Activated naive CD4-positive, alpha-beta T cell treated with anti-CD3 and anti-CD28 coated beads for 36 hours (primary cell): ENCODE data around the gene PPP6R1. TPM values are rescaled to one million over a fixed set of nuclear protein-coding genes. Genes with fewer than 3 reads are reported as not detected.

Source experiments
- CTCF ChIA-PET: fragments of 350-600 bp; sonication (Branson Sonifier 250); formaldehyde crosslinking; loops from one replicate; lab custom pipeline; 2021; ENCODE audit warnings: antibody characterized with exemption; lab: Charles Lee
- DNase-seq: peaks from one replicate; pipeline ENCODE4 v3.0.0-alpha.2; 2020
- H3K27ac Mint-ChIP-seq: one replicate; pipeline ENCODE4 v1.8.0; 2021; ENCODE audit warnings: mild to moderate bottlenecking, mixed read lengths
- H3K27me3 Mint-ChIP-seq: one replicate; pipeline ENCODE4 v1.8.0; 2021; ENCODE audit warnings: low read depth, mixed read lengths
- H3K36me3 Mint-ChIP-seq: one replicate; pipeline ENCODE4 v1.8.0; 2021; ENCODE audit warnings: low read depth, mixed read lengths
- H3K4me1 Mint-ChIP-seq: one replicate; pipeline ENCODE4 v1.8.0; 2021; ENCODE audit warnings: low read depth, mixed read lengths
- H3K4me3 Mint-ChIP-seq: one replicate; pipeline ENCODE4 v1.8.0; 2021; ENCODE audit warnings: mild to moderate bottlenecking, moderate library complexity, mixed read lengths
- H3K9me3 Mint-ChIP-seq: one replicate; pipeline ENCODE4 v1.8.0; 2021; ENCODE audit warnings: mixed read lengths
- intact Hi-C: fragments of 100-400 bp; cut with micrococcal nuclease; formaldehyde crosslinking; loops from one replicate; pipeline ENCODE4 v1.15.1; 2023
- total RNA-seq, 2 experiments: library from RNA; stranded (reverse); gene quantifications; one replicate each; pipeline ENCODE4 v1.2.3, GENCODE V29; 2021

The PPP6R1 gene
- total RNA-seq, 2 experiments from 2014 or later = 166 to 174 TPM

DNA sequence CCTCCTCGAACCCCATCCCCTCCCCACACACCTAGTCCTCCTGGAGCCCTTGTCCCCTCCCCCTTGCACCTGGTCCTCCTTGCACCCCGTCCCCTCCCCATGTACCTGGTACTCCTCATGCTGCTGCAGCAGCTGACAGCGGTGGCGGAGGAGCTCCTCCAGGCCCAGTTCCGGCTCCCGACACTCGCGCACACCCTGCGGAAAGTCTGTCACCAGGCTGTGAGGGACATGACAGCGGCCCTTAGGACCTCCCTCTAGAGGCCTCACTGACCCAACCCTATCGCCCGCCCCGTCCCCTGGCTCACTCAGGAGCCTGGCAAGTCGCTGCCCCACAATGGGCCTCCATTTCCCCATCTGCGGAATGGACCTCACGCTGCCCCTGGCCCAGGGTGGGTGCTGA, 6.4 kb upstream of the PPP6R1 start:
- peaks cover 4% of the 10 kb centered on the region for H3K9me3 Mint-ChIP-seq
- no peaks in the 10 kb centered on the region for H3K27me3 Mint-ChIP-seq
- no peak for DNase-seq
- CTCF ChIA-PET = no interaction called here
- no peak overlapping the region for H3K27ac Mint-ChIP-seq
- intact Hi-C loops = no loop called here
- H3K36me3 Mint-ChIP-seq = peaks cover 26% of the 10 kb centered on the region
- H3K4me3 Mint-ChIP-seq = no peak overlapping the region
- peaks cover 3% of the 10 kb centered on the region for H3K4me1 Mint-ChIP-seq

DNA sequence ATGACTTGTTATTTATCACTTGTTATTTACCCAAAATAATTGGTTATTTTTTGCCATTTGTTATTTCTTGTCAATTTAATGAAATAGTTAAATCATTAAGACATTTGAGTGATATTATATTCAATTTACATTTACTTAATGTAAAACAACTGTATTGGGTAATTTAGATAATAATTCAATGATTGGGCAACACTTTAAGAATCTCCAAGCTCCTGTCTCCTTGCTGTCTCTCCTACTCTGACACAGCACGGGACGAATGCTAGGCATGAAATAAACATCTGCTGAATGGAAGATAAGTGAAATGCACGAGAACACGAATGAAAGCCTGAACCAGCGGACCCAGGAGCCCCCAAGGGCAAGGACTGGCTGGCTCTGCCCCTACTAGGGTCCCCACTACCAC, 5.7 kb upstream of the PPP6R1 start:
- H3K9me3 Mint-ChIP-seq = peaks cover 4% of the 10 kb centered on the region
- peaks cover 25% of the 10 kb centered on the region for H3K36me3 Mint-ChIP-seq
- peaks cover 6% of the 10 kb centered on the region for H3K4me1 Mint-ChIP-seq
- no peaks in the 10 kb centered on the region for H3K27me3 Mint-ChIP-seq
- no peak overlapping the region for H3K27ac Mint-ChIP-seq
- CTCF ChIA-PET = no interaction called here
- intact Hi-C loops = no loop called here
- no peak for DNase-seq
- H3K4me3 Mint-ChIP-seq = no peak overlapping the region

DNA sequence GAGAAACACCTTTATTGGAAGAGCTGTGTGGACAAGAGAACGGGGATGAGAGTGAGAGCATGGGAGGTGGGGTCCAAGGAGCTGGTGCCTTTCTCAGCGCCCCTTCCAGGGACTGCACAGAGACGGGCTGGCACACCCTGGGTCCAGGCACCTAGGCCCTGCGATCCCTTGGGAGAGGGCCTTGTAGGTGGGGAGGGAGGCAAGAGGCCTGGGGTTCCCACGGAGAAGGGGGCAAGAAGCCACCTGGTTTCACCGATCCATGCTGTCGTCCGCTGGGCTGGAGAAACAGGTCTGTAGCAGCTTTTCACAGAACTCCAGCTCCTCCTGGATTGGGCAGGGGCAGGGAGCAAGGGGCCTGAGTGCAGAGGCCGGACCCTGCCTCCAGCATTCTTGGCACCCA, 3.5 kb upstream of the PPP6R1 start:
- CTCF ChIA-PET = no interaction called here
- Mint-ChIP-seq H3K36me3 (peaks cover 25% of the 10 kb centered on the region), H3K27me3 (no peaks in the 10 kb centered on the region), H3K9me3 (peaks cover 4% of the 10 kb centered on the region), H3K27ac (no peak overlapping the region), H3K4me1 (peaks cover 8% of the 10 kb centered on the region), H3K4me3 (no peak overlapping the region)
- intact Hi-C loops = no loop called here
- DNase-seq = no peak

DNA sequence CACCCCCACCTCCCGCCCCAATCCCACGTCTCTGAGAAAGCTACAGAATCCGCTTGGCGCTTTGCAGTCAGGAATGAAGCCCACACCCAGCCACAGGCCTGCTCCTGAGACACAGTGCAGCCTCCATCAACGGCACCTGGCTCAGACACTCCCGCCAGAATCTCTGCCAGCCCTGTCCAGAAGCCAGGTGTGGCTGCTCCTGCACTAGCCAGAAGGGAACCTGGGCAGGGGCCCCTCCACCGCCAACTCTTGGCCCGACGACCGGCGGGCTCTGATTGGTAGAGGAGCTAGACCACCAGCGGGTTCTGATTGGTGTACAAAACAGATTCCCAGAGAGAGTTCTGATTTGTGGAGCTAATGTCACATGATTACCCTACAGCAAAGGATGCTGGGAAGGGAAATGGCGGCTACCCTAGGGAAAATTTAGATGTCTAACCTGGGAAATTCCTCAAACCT, 2.9 kb upstream of the PPP6R1 start:
- CTCF ChIA-PET = interaction anchor here (0.6 to 0.9 kb wide), 2 partner anchors 51 kb away, joined by 3 read pairs; no protein-coding TSS in a partner anchor
- H3K27me3 Mint-ChIP-seq = no peaks in the 10 kb centered on the region
- H3K9me3 Mint-ChIP-seq = peaks cover 4% of the 10 kb centered on the region
- DNase-seq = no peak
- H3K27ac Mint-ChIP-seq = no peak overlapping the region
- peaks cover 8% of the 10 kb centered on the region for H3K4me1 Mint-ChIP-seq
- H3K36me3 Mint-ChIP-seq = peaks cover 29% of the 10 kb centered on the region
- intact Hi-C loops = no loop called here
- no peak overlapping the region for H3K4me3 Mint-ChIP-seq

GRCh38 chr19:55259540-55260210, 858 bp upstream of the PPP6R1 start:
- DNase-seq = peak; percentile 19
- Mint-ChIP-seq H3K4me3 (peak overlapping the region; percentile 88), H3K36me3 (peaks cover 40% of the 10 kb centered on the region), H3K27me3 (no peaks in the 10 kb centered on the region), H3K9me3 (no peaks in the 10 kb centered on the region), H3K4me1 (peaks cover 16% of the 10 kb centered on the region), H3K27ac (peak overlapping the region; percentile 98)
- intact Hi-C loops = loop anchor here (1.0 to 10.0 kb wide), 16 partner anchors 21 to 1125 kb away; partner anchors contain the start of genes CNOT3, FIZ1, HSPBP1 and ISOC2
- CTCF ChIA-PET = interaction anchor here (0.7 to 1.9 kb wide), 2 partner anchors 28 to 42 kb away, joined by 4 to 8 read pairs; no protein-coding TSS in a partner anchor

DNA sequence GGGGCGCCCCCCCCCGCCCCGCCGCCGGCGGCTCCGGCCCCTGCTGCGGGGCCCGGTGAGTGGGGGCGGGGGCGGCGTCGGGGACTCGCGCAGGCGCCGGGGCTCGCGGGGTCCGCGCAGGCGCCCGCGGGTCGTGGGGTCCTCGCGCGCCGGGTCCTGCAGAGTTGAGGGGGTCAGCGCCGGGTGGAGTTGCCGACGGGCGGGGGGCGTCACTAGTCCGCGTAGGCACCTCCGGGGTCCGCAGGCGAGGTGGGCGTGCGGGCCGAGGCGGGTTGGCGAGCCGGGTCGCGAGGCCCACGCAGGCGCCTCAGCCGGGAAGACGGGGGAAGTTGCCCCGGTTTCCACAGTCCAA, 365 bp downstream of the PPP6R1 start:
- Mint-ChIP-seq H3K4me1 (peaks cover 21% of the 10 kb centered on the region), H3K9me3 (no peaks in the 10 kb centered on the region), H3K27me3 (no peaks in the 10 kb centered on the region), H3K36me3 (peaks cover 49% of the 10 kb centered on the region), H3K4me3 (peak overlapping the region; percentile 88), H3K27ac (peak overlapping the region; percentile 98)
- CTCF ChIA-PET = interaction anchor here (0.9 to 1.9 kb wide), 2 partner anchors 43 to 83 kb away, joined by 3 to 8 read pairs; no protein-coding TSS in a partner anchor
- intact Hi-C loops = loop anchor here (2.0 to 10.0 kb wide), 5 partner anchors 80 to 1124 kb away; partner anchors contain the start of genes CNOT3, ZNF580, ZNF581 and ZNF787
- peak; percentile 36 for DNase-seq

- no peaks in the 10 kb centered on the region for H3K27me3 Mint-ChIP-seq
- peak overlapping the region; percentile 99 for H3K27ac Mint-ChIP-seq
- H3K9me3 Mint-ChIP-seq = no peaks in the 10 kb centered on the region
- intact Hi-C loops = loop anchor here (2.0 to 10.0 kb wide), 5 partner anchors 79 to 1123 kb away; partner anchors contain the start of genes CNOT3, ZNF580, ZNF581 and ZNF787
- CTCF ChIA-PET = interaction anchor here (0.6 to 2.4 kb wide), 5 partner anchors 35 to 247 kb away, joined by 3 to 7 read pairs (median 4); no protein-coding TSS in a partner anchor
- peaks cover 43% of the 10 kb centered on the region for H3K36me3 Mint-ChIP-seq
- H3K4me1 Mint-ChIP-seq = peaks cover 28% of the 10 kb centered on the region
- peak overlapping the region; percentile 88 for H3K4me3 Mint-ChIP-seq
- DNase-seq = peak; percentile 56
Measured at GRCh38 chr19:55257461-55258420, 1.1 kb downstream of the PPP6R1 start.

DNA sequence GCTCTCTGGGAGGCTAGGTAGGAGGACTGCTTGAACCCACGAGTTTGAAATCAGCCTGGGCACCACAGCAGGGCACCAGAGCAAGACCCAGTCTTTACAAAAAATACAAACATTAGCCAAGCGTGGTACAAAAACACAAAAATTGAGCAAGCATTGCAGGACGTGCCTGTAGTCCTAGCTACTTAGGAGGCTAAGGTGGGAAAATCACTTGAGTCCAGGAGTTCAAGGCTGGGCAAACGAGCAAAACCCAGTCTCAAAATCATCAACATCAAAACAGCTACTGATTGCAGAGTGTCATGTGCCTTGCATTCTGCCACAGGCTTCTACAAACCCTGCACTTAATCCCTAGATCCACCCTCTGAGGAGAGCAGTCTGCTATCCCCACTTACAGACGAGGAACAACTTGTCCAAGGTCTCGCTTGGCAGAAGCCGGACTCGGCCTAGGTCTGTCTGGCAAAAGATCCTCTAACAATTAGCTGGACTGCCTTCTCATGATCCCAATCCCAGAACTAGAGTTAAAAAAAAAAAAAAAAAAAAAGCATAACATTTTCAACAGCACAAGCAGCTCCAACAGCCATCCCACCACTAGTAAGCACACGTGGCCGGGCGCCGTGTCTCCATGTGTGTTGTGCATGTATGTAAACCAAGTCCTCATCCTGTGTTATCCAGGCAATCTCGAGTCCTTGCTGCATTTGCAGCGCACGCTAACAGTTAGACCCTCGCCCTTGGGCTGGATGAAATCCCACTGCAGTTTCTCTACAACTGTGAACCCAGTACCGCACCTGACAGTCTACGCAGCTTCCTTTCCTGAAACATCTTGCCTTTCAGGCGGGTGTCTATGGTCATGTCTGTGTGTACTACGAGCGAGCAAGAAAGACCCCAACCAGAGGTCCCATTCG, 2.0 kb downstream of the PPP6R1 start:
- CTCF ChIA-PET = interaction anchor here (0.6 to 2.4 kb wide), 7 partner anchors 22 to 248 kb away, joined by 3 to 7 read pairs (median 4); no protein-coding TSS in a partner anchor
- Mint-ChIP-seq H3K4me3 (peak overlapping the region; percentile 88), H3K36me3 (peaks cover 41% of the 10 kb centered on the region), H3K4me1 (peaks cover 36% of the 10 kb centered on the region), H3K27ac (peak overlapping the region; percentile 99), H3K9me3 (no peaks in the 10 kb centered on the region), H3K27me3 (no peaks in the 10 kb centered on the region)
- intact Hi-C loops = loop anchor here (5.0 to 10.0 kb wide), 4 partner anchors 385 to 1122 kb away; partner anchors contain the start of genes CNOT3, ZNF580, ZNF581 and ZNF787
- DNase-seq = peak; percentile 32

GRCh38 chr19:55255618-55256423, 3.0 kb downstream of the PPP6R1 start:
- CTCF ChIA-PET = interaction anchor here (0.6 to 2.4 kb wide), 10 partner anchors 21 to 1058 kb away, joined by 3 to 7 read pairs (median 3); no protein-coding TSS in a partner anchor
- no peaks in the 10 kb centered on the region for H3K27me3 Mint-ChIP-seq

GRCh38 chr19:55254625-55254977, 4.2 kb downstream of the PPP6R1 start:
- no peaks in the 10 kb centered on the region for H3K9me3 Mint-ChIP-seq
- CTCF ChIA-PET = interaction anchor here (0.6 to 1.8 kb wide), 9 partner anchors 38 to 384 kb away, joined by 3 to 5 read pairs (median 3); no protein-coding TSS in a partner anchor
- peak overlapping the region; percentile 99 for H3K27ac Mint-ChIP-seq
- DNase-seq = no peak
- no peaks in the 10 kb centered on the region for H3K27me3 Mint-ChIP-seq
- peak overlapping the region; percentile 88 for H3K4me3 Mint-ChIP-seq
- intact Hi-C loops = loop anchor here (1.0 to 10.0 kb wide), 5 partner anchors 85 to 1120 kb away; partner anchors contain the start of genes CNOT3, KMT5C, PPP1R12C and ZSCAN5A
- peaks cover 53% of the 10 kb centered on the region for H3K36me3 Mint-ChIP-seq
- H3K4me1 Mint-ChIP-seq = peaks cover 48% of the 10 kb centered on the region

More at GRCh38 chr19:55255618-55256423, 3.0 kb downstream of the PPP6R1 start:
- intact Hi-C loops = loop anchor here (5.0 to 10.0 kb wide), 4 partner anchors 386 to 1121 kb away; partner anchors contain the start of genes CNOT3, ZNF580, ZNF581 and ZNF787
- Mint-ChIP-seq H3K36me3 (peaks cover 50% of the 10 kb centered on the region), H3K27ac (peak overlapping the region; percentile 99), H3K9me3 (no peaks in the 10 kb centered on the region), H3K4me1 (peaks cover 46% of the 10 kb centered on the region), H3K4me3 (peak overlapping the region; percentile 88)
- DNase-seq = peak; percentile 83
